RWPE2 (cell line): ENCODE results near the gene SUN2.

Experiments
- ATAC-seq: fragments of 200-7000 bp; cut with Tn5 transposase; 3 replicates; pipeline ENCODE4 v1.9.1; 2021; ENCODE audit warnings: low read depth
- DNase-seq: peaks from one replicate; pipeline ENCODE4 v3.0.0-alpha.2; 2020; ENCODE audit warnings: low spot score
- H3K27ac ChIP-seq: fragments of 450-650 bp; 2 replicates; pipeline ENCODE4 v1.5.1; 2017; ENCODE audit warnings: mild to moderate bottlenecking; ENCODE audit not compliant: poor library complexity, severe bottlenecking
- H3K27me3 ChIP-seq: fragments of 250-450 bp; sonication (Bioruptor Pico); 2 replicates; pipeline ENCODE4 v1.5.1; 2021; ENCODE audit warnings: mild to moderate bottlenecking, moderate library complexity; ENCODE audit not compliant: insufficient read depth, poor library complexity, severe bottlenecking
- H3K36me3 ChIP-seq: fragments of 250-450 bp; sonication (Bioruptor Pico); 2 replicates; pipeline ENCODE4 v1.5.1; 2020; ENCODE audit warnings: low read depth, mild to moderate bottlenecking, moderate library complexity
- H3K4me1 ChIP-seq: fragments of 250-450 bp; sonication (Bioruptor Pico); 2 replicates; pipeline ENCODE4 v1.5.1; 2021; ENCODE audit warnings: mild to moderate bottlenecking, moderate library complexity; ENCODE audit not compliant: insufficient read depth, poor library complexity, severe bottlenecking
- H3K4me3 ChIP-seq: fragments of 250-450 bp; sonication (Bioruptor Pico); 2 replicates; pipeline ENCODE4 v1.5.1; 2021; ENCODE audit warnings: mild to moderate bottlenecking, moderate library complexity; ENCODE audit not compliant: severe bottlenecking
- H3K9me3 ChIP-seq: fragments of 250-450 bp; sonication (Bioruptor Pico); 2 replicates; pipeline ENCODE4 v1.5.1; 2021; ENCODE audit warnings: mild to moderate bottlenecking, moderate library complexity; ENCODE audit not compliant: severe bottlenecking
- CTCF ChIP-seq: fragments of 450-650 bp; IDR thresholded peaks from one replicate; pipeline ENCODE4 v1.5.1; 2017; ENCODE audit warnings: mild to moderate bottlenecking, moderate library complexity; ENCODE audit not compliant: poor library complexity, severe bottlenecking

The SUN2 gene

GRCh38 chr22:38759005-38759404 lies 3.2 kb upstream of the SUN2 start:
- H3K4me1 ChIP-seq = peaks cover 15% of the 10 kb centered on the region

GRCh38 chr22:38758276-38758945 lies 2.6 kb upstream of the SUN2 start:
- H3K9me3 ChIP-seq = no peaks in the 10 kb centered on the region
- ATAC-seq (no peak), DNase-seq (no peak)
- H3K4me1 ChIP-seq = peaks cover 14% of the 10 kb centered on the region
- H3K27me3 ChIP-seq = no peaks in the 10 kb centered on the region
- H3K36me3 ChIP-seq = peaks cover 8% of the 10 kb centered on the region; the same call in 1 of the 2 replicates
- no peak overlapping the region for H3K4me3 ChIP-seq
- H3K27ac ChIP-seq = no peak overlapping the region
- no peak for TF ChIP-seq CTCF

More at GRCh38 chr22:38759005-38759404, 3.2 kb upstream of the SUN2 start:
- Histone ChIP-seq H3K27ac (no peak overlapping the region), H3K9me3 (no peaks in the 10 kb centered on the region), H3K27me3 (no peaks in the 10 kb centered on the region), H3K36me3 (peaks cover 2% of the 10 kb centered on the region; the same call in 1 of the 2 replicates), H3K4me3 (no peak overlapping the region)
- no peak for TF ChIP-seq CTCF
- ATAC-seq (no peak), DNase-seq (no peak)

- no peaks in the 10 kb centered on the region for H3K9me3 ChIP-seq
- no peak overlapping the region for H3K27ac ChIP-seq
- no peak overlapping the region for H3K4me3 ChIP-seq
These were observed 1.6 kb upstream of the SUN2 start for GRCh38 chr22:38757464-38757757.

GRCh38 chr22:38756711-38757463 lies 1.1 kb upstream of the SUN2 start:
- H3K27me3 ChIP-seq = no peaks in the 10 kb centered on the region
- peaks cover 14% of the 10 kb centered on the region for H3K4me1 ChIP-seq
- H3K9me3 ChIP-seq = no peaks in the 10 kb centered on the region
- H3K36me3 ChIP-seq = peaks cover 22% of the 10 kb centered on the region
- H3K4me3 ChIP-seq = peak overlapping the region; percentile 77
- H3K27ac ChIP-seq = peak overlapping the region; percentile 90
- no peak for TF ChIP-seq CTCF
- ATAC-seq (no peak), DNase-seq (no peak)

More at GRCh38 chr22:38757464-38757757, 1.6 kb upstream of the SUN2 start:
- Histone ChIP-seq H3K27me3 (no peaks in the 10 kb centered on the region), H3K36me3 (peaks cover 17% of the 10 kb centered on the region), H3K4me1 (peaks cover 14% of the 10 kb centered on the region)
- DNase-seq (no peak), ATAC-seq (no peak)
- no peak for TF ChIP-seq CTCF
